GM21786 (cell line): ENCODE data around the gene GALNT15.

Experiments
- ATAC-seq: cut with Tn5 transposase; IDR thresholded peaks from one replicate; pipeline ENCODE4 v1.9.1; 2021; ENCODE audit not compliant: unreplicated experiment

Gene GALNT15

GRCh38 chr3:16221990-16222389, 47.5 kb downstream of the GALNT15 start:
- no peak for ATAC-seq

GRCh38 chr3:16222547-16222946, 48.1 kb downstream of the GALNT15 start:
- ATAC-seq, result no peak

GRCh38 chr3:16224325-16224724, 49.8 kb downstream of the GALNT15 start:
- ATAC-seq, result no peak

DNA sequence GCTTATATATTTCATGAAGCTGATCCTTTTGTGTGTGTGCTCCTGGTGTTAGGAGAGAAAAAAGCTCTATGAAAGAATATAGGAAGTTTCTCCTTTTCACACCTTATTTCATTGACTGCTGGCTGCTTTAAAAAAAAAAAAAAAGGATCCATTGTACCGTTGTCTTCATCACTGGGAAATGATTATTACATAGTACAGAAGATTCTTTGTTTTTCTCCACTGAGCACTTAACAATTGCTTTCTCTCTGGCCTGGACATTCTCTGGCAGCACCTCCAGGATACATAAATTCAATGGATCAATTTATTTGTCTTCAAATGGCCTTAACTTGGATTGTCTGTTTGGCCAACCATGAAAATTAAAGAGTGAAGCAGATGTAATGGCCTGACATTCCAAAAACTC, 53.1 kb downstream of the GALNT15 start:
- no peak for ATAC-seq

DNA sequence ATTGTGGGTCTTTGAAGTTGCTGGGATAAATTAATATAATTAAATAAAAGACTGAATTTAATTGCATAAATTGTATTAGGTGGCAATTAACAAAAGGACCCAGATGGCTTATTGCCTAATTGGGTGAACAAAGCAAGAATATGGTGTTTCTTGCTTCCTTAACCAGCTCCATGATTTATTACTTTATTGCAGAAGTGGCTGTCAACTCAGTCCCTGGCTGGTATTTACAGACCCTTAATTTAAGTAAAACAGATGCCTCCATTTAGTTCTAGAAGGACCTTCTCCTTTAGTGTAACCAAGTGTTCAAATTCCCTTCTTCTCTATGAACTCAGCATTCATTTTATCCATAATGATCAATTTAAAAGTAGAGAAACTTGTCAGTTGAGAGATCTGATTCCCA, 55.2 kb downstream of the GALNT15 start:
- no peak for ATAC-seq

GRCh38 chr3:16231983-16232382, 57.5 kb downstream of the GALNT15 start:
- ATAC-seq, result no peak

GRCh38 chr3:16233806-16234205, 59.3 kb downstream of the GALNT15 start:
- no peak for ATAC-seq

DNA sequence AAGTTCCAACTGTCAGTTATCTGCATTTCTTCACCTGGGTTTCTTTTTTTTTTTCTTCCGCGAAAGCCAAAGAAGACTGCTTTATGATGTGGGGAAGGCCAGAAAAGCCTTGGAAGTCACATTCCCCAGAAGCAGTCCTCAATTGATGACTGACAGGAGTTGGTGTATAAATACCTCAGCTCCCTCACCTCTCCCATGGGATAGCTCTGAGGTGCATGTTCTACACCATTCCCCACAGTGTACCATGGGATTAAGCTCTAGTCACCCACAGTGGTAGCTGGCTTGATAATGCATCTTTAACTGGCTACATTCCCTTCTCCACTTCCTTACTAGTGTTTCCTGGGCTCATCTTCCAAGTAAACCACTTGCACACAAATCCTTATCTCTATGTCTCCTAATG, 59.8 kb downstream of the GALNT15 start:
- no peak for ATAC-seq

GRCh38 chr3:16236030-16236639, 61.7 kb downstream of the GALNT15 start:
- ATAC-seq, result no peak

DNA sequence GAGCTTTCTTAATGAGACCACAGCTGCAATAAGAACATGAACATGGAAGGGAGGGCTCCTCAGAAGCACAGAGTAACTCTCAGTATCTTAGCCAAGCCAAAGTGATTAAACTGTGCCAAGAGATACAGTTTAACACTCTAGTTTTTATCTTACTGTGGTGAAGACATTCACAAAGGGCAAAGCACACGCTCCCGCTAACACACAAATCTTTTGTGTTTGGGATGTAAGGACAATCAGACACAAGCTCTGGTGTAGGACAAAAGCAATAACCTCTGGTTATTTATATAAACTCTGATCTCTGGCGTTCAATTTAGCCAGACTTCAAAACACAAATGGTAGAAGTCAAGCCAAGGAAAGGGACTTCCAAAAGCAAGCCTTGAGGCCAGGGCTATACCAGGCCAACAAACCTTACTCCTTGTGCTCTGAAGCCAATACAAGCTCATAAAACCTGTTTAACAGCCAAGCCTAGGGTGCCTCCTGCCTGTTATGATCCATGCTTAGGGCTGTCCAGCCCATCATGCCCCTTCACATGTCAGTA, 62.4 kb downstream of the GALNT15 start:
- ATAC-seq, result no peak

GRCh38 chr3:16239086-16239770, 64.7 kb downstream of the GALNT15 start:
- no peak for ATAC-seq

GRCh38 chr3:16239780-16240179, 65.3 kb downstream of the GALNT15 start:
- no peak for ATAC-seq

DNA sequence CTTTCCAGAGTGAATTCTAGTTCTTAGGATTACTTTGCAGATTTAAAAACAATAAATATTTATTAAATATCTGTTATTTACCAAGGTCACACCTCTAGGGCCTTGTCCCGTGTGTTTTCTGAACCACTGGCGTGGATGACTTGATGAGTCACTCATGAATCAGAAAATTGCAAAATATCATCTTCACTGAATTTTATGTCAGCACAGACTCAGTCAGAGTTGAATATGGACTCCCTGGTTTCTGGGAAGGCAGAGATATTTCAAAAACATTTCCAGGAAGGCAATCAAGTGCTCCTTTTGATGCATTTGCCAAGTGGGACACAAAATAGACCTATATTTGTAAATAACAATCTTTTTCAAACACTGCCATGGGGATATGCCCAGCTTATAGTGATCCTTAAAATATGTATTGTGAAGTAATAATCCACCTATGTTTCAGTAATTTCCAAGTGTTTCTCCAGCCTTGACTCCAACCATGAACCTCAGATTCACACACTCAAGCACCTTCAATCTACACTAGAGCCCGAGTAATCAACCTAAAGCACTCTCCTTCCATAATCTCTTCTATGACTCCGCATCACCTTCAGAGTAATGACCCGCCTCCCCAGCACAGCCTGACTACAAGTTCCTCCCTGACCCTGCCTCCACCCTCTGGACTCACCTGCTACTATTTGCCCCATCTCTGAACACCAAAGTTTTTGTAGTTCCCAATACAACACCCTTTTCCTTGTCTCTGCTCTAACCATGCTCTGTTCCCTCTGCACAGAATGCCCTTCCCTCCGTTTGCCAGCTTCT, 65.9 kb downstream of the GALNT15 start:
- no peak for ATAC-seq

DNA sequence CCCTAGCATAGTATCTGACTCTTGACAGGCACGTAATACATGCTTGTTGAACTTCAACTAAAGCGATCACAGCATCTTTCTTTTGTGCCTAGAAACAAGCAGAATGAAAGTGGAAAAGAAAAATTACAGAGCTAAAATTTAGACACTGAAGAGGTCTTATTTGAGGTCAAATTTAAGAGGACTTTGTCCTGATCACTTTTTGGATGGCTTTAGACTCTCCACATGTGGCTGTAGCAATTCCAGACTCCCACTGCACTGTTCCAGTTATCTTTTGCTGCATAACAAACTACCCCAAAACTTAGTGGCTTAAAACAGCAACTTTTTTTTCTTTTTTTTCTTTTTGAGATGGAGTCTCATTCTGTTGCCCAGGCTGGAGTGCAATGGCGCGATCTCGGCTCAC, 66.7 kb downstream of the GALNT15 start:
- no peak for ATAC-seq

DNA sequence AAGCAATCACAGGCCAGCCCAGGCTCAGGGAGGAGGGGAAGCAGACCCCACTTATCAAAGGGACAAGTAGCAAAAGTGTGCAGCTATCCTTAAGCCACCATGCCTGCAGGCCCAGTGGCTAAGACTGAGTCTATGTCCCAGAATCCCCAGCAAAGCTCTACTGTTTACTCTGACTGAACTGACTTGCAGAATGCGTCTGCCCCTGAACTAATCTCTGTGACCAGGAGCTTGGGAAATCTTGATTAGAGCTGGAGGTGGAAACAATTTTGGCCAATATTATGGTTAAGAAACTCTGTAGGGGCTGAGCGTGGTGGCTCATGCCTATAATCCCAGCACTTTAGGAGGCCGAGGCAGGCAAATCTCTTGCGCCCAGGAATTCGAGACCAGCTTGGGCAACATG, 67.7 kb downstream of the GALNT15 start:
- no peak for ATAC-seq

- ATAC-seq, result no peak
Observed at GRCh38 chr3:16243706-16244490, 69.4 kb downstream of the GALNT15 start.

GRCh38 chr3:16245609-16246008, 71.1 kb downstream of the GALNT15 start:
- no peak for ATAC-seq

DNA sequence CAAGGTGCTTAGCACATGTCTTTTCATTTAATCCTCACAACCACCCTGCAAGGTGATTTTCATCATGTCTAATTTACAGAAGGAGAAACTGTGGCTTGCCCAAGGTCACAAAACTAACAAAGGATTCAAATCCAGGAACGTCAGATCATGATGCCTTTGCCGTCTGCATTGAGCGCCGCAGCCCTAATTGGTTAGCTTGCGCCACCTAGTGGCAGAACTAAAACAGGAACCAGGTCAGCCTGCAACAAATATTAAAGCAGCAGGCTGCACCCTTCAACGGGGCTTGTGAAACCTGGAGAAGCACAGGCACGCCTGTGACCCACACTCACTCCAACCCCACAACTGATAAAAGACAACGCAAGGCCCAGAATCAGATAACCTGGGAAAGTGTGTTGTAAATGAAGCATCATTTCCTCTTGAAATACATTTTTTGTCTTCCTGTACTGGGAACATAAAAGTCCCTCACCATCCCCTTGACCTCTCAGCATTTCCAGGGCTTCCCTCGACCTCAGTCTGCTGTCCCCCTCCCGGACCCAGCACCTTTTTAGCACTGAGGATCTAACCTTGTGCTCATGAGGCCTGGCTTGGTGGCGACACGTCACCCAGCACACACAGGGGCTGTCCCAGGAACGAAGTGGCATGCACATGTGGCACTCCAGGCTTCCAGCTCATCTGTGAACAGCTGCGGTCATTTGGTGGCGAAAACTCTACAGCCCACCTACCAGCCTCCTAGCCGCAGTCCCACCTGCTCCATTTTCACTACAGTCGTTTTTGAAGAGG, 73.0 kb downstream of the GALNT15 start:
- peak; percentile 74 for ATAC-seq

DNA sequence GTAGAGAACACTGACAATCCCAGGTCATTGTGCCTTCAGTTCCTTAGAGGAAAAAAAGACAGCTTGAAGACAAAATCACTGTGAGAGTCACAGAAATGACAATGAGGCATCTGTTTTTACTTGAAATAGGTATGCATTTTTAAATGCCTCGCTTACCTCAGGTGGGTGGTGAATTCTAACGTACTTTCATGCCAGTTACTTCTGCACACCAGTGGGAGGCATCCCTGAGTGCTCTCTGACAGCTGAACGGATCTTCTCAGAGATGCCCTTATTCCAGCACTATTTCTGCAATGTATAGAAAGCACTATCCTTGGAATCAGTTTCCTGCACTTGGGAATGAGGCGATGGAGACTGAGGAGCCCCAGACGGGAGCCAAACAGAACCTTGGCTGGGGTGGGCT, 74.1 kb downstream of the GALNT15 start:
- ATAC-seq, result no peak

GRCh38 chr3:16249336-16249735, 74.9 kb downstream of the GALNT15 start:
- no peak for ATAC-seq
